ENCODE data around the gene WDR31. TPM values are rescaled to one million over a fixed set of nuclear protein-coding genes. Genes with fewer than 3 reads are reported as not detected.
"Not testable (repeated sequence)": the region's sequence is repeated elsewhere in the genome, so short reads cannot be mapped to it uniquely, and the experiment has no call there.

The WDR31 gene
- total RNA-seq, 1 donor from 2014 or later = 13.0 TPM

GRCh38 chr9:113370806-113371325 lies 30.8 kb upstream of the WDR31 start:
- ATAC-seq (no peak), DNase-seq (ENCODE audit: missing footprints) (no peak)
- intact Hi-C loops (cut with DNase I) = no loop called here

- DNase-seq (ENCODE audit: missing footprints) (no peak), ATAC-seq (no peak)
- intact Hi-C loops (cut with DNase I) = no loop called here
Observed at GRCh38 chr9:113369855-113370140, 29.7 kb upstream of the WDR31 start.

GRCh38 chr9:113368982-113369854 lies 29.1 kb upstream of the WDR31 start:
- no peak for DNase-seq (ENCODE audit: missing footprints)
- ATAC-seq = no peak
- intact Hi-C loops (cut with DNase I) = no loop called here

- intact Hi-C loops (cut with DNase I) = no loop called here
- ATAC-seq = no peak
Observed at GRCh38 chr9:113368348-113368981, 28.4 kb upstream of the WDR31 start.

GRCh38 chr9:113365652-113366051 lies 25.6 kb upstream of the WDR31 start:
- intact Hi-C loops (cut with DNase I); DNase-seq (ENCODE audit: missing footprints); ATAC-seq: not testable (repeated sequence)

More at GRCh38 chr9:113368348-113368981, 28.4 kb upstream of the WDR31 start:
- no peak for DNase-seq (ENCODE audit: missing footprints)

- ATAC-seq = no peak
- no peak for DNase-seq (ENCODE audit: missing footprints)
- intact Hi-C loops (cut with DNase I) = no loop called here
Observed at GRCh38 chr9:113364951-113365350, 24.9 kb upstream of the WDR31 start.

GRCh38 chr9:113363336-113363735 lies 23.3 kb upstream of the WDR31 start:
- intact Hi-C loops (cut with DNase I) = no loop called here

GRCh38 chr9:113361304-113362018 lies 21.4 kb upstream of the WDR31 start:
- intact Hi-C loops (cut with DNase I) = no loop called here
- ATAC-seq = no peak
- no peak for DNase-seq (ENCODE audit: missing footprints)

More at GRCh38 chr9:113363336-113363735, 23.3 kb upstream of the WDR31 start:
- no peak for ATAC-seq
- DNase-seq (ENCODE audit: missing footprints) = no peak

- intact Hi-C loops (cut with DNase I) = no loop called here
- ATAC-seq (no peak), DNase-seq (ENCODE audit: missing footprints) (no peak)
Observed at GRCh38 chr9:113360242-113360842, 20.3 kb upstream of the WDR31 start.

- no peak for DNase-seq (ENCODE audit: missing footprints)
- ATAC-seq = peak; percentile 50
- intact Hi-C loops (cut with DNase I) = no loop called here
Observed at GRCh38 chr9:113359385-113359784, 19.3 kb upstream of the WDR31 start.

GRCh38 chr9:113356686-113357292 lies 16.7 kb upstream of the WDR31 start:
- ATAC-seq (no peak), DNase-seq (ENCODE audit: missing footprints) (no peak)
- intact Hi-C loops (cut with DNase I) = no loop called here

GRCh38 chr9:113355040-113355596 lies 15.0 kb upstream of the WDR31 start:
- DNase-seq (ENCODE audit: missing footprints) (no peak), ATAC-seq (no peak)
- intact Hi-C loops (cut with DNase I) = no loop called here

GRCh38 chr9:113352411-113352810 lies 12.3 kb upstream of the WDR31 start:
- ATAC-seq (no peak), DNase-seq (ENCODE audit: missing footprints) (no peak)
- intact Hi-C loops (cut with DNase I) = no loop called here

GRCh38 chr9:113352006-113352405 lies 11.9 kb upstream of the WDR31 start:
- ATAC-seq = no peak
- intact Hi-C loops (cut with DNase I) = no loop called here
- no peak for DNase-seq (ENCODE audit: missing footprints)

- no peak for ATAC-seq
Observed at GRCh38 chr9:113350937-113351336, 10.9 kb upstream of the WDR31 start.

GRCh38 chr9:113350107-113350661 lies 10.1 kb upstream of the WDR31 start:
- intact Hi-C loops (cut with DNase I) = no loop called here
- no peak for DNase-seq (ENCODE audit: missing footprints)
- ATAC-seq = no peak

More at GRCh38 chr9:113350937-113351336, 10.9 kb upstream of the WDR31 start:
- no peak for DNase-seq (ENCODE audit: missing footprints)
- intact Hi-C loops (cut with DNase I) = no loop called here

GRCh38 chr9:113349445-113350094 lies 9.5 kb upstream of the WDR31 start, which contains the start of gene BSPRY:
Gene BSPRY (plus strand): TSS chr9:113349541. CDS start chr9:113349580, 39 bp downstream.
- no peak for ATAC-seq
- intact Hi-C loops (cut with DNase I) = no loop called here
- no peak for DNase-seq (ENCODE audit: missing footprints)

- ATAC-seq = no peak
- intact Hi-C loops (cut with DNase I) = no loop called here
Observed at GRCh38 chr9:113349066-113349444, 9.0 kb upstream of the WDR31 start.

More at GRCh38 chr9:113349066-113349444, 9.0 kb upstream of the WDR31 start:
- DNase-seq (ENCODE audit: missing footprints) = no peak
